SK-N-SH (cell line): Measurements from ENCODE around the gene RRAD.

Experiments
- CTCF ChIP-seq: fragments of 200-600 bp; sonication (generic); IDR thresholded peaks from 2 replicates; pipeline ENCODE4 v1.6.1; 2017; ENCODE audit warnings: antibody characterized with exemption, mild to moderate bottlenecking, moderate library complexity
- FOXM1 ChIP-seq: IDR thresholded peaks from 2 replicates; pipeline ENCODE4 v1.4.0; 2012; ENCODE audit warnings: low read depth, mild to moderate bottlenecking
- JUND ChIP-seq: IDR thresholded peaks from 2 replicates; pipeline ENCODE4 v1.4.0; 2012
- NRF1 ChIP-seq: IDR thresholded peaks from 2 replicates; pipeline ENCODE4 v1.6.1; 2012; ENCODE audit warnings: low read depth, mild to moderate bottlenecking, low read length
- RFX5 ChIP-seq: IDR thresholded peaks from 2 replicates; pipeline ENCODE4 v1.6.1; 2012; ENCODE audit warnings: mild to moderate bottlenecking, improper control_type of control experiment, low read length

- no peak for TF ChIP-seq FOXM1
- TF ChIP-seq RFX5, result no peak
- TF ChIP-seq NRF1, result no peak
- no peak for TF ChIP-seq JUND
- no peak for TF ChIP-seq CTCF
Measured at GRCh38 chr16:66911801-66912200, 13.5 kb downstream of the RRAD start.
